Tibial nerve (tissue), 3 donors: ENCODE results near the gene PLA2G15.

Experiments used
- POLR2A ChIP-seq, 2 donors: fragments of 450-650 bp; IDR thresholded peaks; one replicate each; pipeline ENCODE4 v1.6.1; 2017; ENCODE audit warnings: antibody characterized with exemption in 2 of 2, mild to moderate bottlenecking in 2 of 2, moderate library complexity in 2 of 2
- TF ChIP-seq, protein P1 (sequence below), 5 experiments: fragments of 200-600 bp in 3 of 5; fragments of 450-650 bp in 2 of 5; sonication (generic) in 3 of 5; IDR thresholded peaks; one replicate each; pipeline ENCODE4 v1.5.1; 2016 to 2019; ENCODE audit warnings: antibody characterized with exemption in 5 of 5, mild to moderate bottlenecking in 3 of 5, moderate library complexity in 2 of 5

DNA sequence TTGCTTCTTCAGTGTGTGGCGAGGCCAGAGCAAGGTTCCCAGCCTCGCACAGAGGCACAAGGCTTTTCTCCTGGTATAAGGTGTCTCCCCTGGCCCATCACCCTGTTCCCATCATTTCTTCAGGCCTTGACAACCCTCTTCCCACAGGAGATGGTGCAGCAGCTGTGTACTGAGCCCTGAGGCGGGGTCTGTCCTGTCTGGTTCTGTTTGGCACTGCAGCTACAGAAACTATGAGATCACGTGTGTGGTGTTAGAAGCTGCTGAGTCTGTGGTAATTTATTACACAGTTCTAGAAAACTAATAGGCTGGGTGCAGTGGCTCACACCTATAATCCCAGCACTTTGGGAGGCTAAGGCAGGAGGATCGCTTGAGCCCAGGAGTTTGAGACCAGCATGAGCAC lies 7.2 kb downstream of the PLA2G15 start:
- TF ChIP-seq POLR2A (IDR thresholded peaks at IDR 0.05) = no peak
- TF ChIP-seq, protein P1, sequence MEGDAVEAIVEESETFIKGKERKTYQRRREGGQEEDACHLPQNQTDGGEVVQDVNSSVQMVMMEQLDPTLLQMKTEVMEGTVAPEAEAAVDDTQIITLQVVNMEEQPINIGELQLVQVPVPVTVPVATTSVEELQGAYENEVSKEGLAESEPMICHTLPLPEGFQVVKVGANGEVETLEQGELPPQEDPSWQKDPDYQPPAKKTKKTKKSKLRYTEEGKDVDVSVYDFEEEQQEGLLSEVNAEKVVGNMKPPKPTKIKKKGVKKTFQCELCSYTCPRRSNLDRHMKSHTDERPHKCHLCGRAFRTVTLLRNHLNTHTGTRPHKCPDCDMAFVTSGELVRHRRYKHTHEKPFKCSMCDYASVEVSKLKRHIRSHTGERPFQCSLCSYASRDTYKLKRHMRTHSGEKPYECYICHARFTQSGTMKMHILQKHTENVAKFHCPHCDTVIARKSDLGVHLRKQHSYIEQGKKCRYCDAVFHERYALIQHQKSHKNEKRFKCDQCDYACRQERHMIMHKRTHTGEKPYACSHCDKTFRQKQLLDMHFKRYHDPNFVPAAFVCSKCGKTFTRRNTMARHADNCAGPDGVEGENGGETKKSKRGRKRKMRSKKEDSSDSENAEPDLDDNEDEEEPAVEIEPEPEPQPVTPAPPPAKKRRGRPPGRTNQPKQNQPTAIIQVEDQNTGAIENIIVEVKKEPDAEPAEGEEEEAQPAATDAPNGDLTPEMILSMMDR (IDR thresholded peaks at IDR 0.05) = no peak
